Endodermal cell (in vitro differentiated cells): ENCODE data around the gene TUT4. TPM values are rescaled to one million over a fixed set of nuclear protein-coding genes. Genes with fewer than 3 reads are reported as not detected.

ENCODE experiments used
- DNase-seq: peaks from one replicate; pipeline ENCODE4 v3.0.0-alpha.2; 2017
- H3K27ac ChIP-seq: 2 replicates; pipeline ENCODE4 v1.5.1; 2013; ENCODE audit warnings: mild to moderate bottlenecking, low read depth, low read length, moderate library complexity
- H3K27me3 ChIP-seq: 2 replicates; pipeline ENCODE4 v1.6.1; 2013; ENCODE audit warnings: mild to moderate bottlenecking, low read length, moderate library complexity; ENCODE audit not compliant: insufficient read depth, control insufficient read depth, poor library complexity, severe bottlenecking
- H3K36me3 ChIP-seq: 2 replicates; pipeline ENCODE4 v1.7.0; 2013; ENCODE audit warnings: mild to moderate bottlenecking, low read length, moderate library complexity; ENCODE audit not compliant: control insufficient read depth, insufficient read depth
- H3K4me1 ChIP-seq: one replicate; pipeline ENCODE4 v1.7.0; 2013; ENCODE audit warnings: low read length; ENCODE audit not compliant: control insufficient read depth, insufficient read depth
- H3K4me3 ChIP-seq: 2 replicates; pipeline ENCODE4 v1.5.1; 2013; ENCODE audit warnings: mild to moderate bottlenecking, low read length, moderate library complexity
- H3K9ac ChIP-seq: 2 replicates; pipeline ENCODE4 v1.6.1; 2013; ENCODE audit warnings: mild to moderate bottlenecking, low read length, moderate library complexity; ENCODE audit not compliant: poor library complexity, severe bottlenecking; ENCODE audit errors: extremely low read depth
- H3K9me3 ChIP-seq: 2 replicates; pipeline ENCODE4 v1.6.1; 2013; ENCODE audit warnings: mild to moderate bottlenecking, low read length, moderate library complexity; ENCODE audit not compliant: control insufficient read depth
- H3K27ac Mint-ChIP-seq: 2 replicates; pipeline ENCODE4 v1.8.0; 2020; ENCODE audit warnings: mixed read lengths
- H3K27me3 Mint-ChIP-seq: 2 replicates; pipeline ENCODE4 v1.8.0; 2021; ENCODE audit warnings: mild to moderate bottlenecking, mixed read lengths; ENCODE audit not compliant: insufficient read depth
- H3K36me3 Mint-ChIP-seq: 2 replicates; pipeline ENCODE4 v1.8.0; 2020; ENCODE audit warnings: low read depth, mixed read lengths
- H3K4me1 Mint-ChIP-seq: 2 replicates; pipeline ENCODE4 v1.8.0; 2020; ENCODE audit warnings: mixed read lengths
- H3K4me3 Mint-ChIP-seq: 2 replicates; pipeline ENCODE4 v1.8.0; 2020; ENCODE audit warnings: mild to moderate bottlenecking, moderate library complexity, mixed read lengths
- H3K9me3 Mint-ChIP-seq: 2 replicates; pipeline ENCODE4 v1.8.0; 2020; ENCODE audit warnings: mild to moderate bottlenecking, mixed read lengths
- WGBS, 2 experiments: methylation state at CpG; one replicate each; pipeline versions ENCODE4 v1.1.5 to v1.1.7; 2013; ENCODE audit warnings: missing lambda C conversion rate in 2 of 2, mixed read lengths in 1 of 2; ENCODE audit not compliant: insufficient coverage in 1 of 2, insufficient read length in 1 of 2; 5-methylcytosine and 5-hydroxymethylcytosine counted together
- total RNA-seq, 2 donors: library from RNA; stranded (reverse); fragmentation: NEBNext Ultra II Directional in 1 of 2; extraction: Animal tissue kit (Norgen Biotek cat#: 25700) in 1 of 2; gene quantifications; 2 replicates in 1 of 2; 3 replicates in 1 of 2; pipeline ENCODE4 v1.2.1, GENCODE V29; 2021
- TF ChIP-seq, protein P1 (sequence below): fragments of 200-600 bp; sonication (generic); conservative IDR thresholded peaks from 2 replicates; pipeline ENCODE4 v1.5.0; 2021; ENCODE audit warnings: antibody characterized with exemption, mild to moderate bottlenecking

Gene TUT4
- total RNA-seq, 2 donors from 2014 or later, result 131 to 170 TPM

DNA sequence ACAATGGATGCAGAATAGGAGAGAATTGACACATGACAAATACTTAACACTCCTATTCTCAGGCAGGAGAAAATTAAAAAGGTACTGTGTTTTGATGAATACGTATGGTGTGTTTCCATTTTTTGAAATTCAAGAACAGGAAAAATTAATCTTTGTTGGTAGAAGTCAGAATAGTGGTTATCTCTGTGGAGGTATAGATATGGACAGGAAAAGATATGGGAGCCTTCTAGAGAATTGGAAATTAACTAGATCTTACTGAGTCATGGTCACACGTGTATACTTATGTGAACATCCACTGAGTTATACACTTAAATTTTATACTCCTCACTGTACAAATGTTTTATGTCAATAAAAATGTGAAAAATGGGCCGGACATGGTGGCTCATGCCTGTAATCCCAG is 9.9 kb upstream of the TUT4 start:
- no peak overlapping the region for H3K9ac ChIP-seq
- no peak overlapping the region for H3K27ac ChIP-seq
- peaks cover 2% of the 10 kb centered on the region for H3K4me1 ChIP-seq
- Mint-ChIP-seq H3K9me3 (no peaks in the 10 kb centered on the region), H3K36me3 (no peaks in the 10 kb centered on the region), H3K27ac (no peak overlapping the region), H3K4me1 (peaks cover 3% of the 10 kb centered on the region), H3K27me3 (no peaks in the 10 kb centered on the region), H3K4me3 (no peak overlapping the region)
- DNase-seq, result no peak
- H3K4me3 ChIP-seq, result no peak overlapping the region
- H3K9me3 ChIP-seq, result peaks cover 5% of the 10 kb centered on the region
- no peaks in the 10 kb centered on the region for H3K36me3 ChIP-seq
- TF ChIP-seq, protein P1, sequence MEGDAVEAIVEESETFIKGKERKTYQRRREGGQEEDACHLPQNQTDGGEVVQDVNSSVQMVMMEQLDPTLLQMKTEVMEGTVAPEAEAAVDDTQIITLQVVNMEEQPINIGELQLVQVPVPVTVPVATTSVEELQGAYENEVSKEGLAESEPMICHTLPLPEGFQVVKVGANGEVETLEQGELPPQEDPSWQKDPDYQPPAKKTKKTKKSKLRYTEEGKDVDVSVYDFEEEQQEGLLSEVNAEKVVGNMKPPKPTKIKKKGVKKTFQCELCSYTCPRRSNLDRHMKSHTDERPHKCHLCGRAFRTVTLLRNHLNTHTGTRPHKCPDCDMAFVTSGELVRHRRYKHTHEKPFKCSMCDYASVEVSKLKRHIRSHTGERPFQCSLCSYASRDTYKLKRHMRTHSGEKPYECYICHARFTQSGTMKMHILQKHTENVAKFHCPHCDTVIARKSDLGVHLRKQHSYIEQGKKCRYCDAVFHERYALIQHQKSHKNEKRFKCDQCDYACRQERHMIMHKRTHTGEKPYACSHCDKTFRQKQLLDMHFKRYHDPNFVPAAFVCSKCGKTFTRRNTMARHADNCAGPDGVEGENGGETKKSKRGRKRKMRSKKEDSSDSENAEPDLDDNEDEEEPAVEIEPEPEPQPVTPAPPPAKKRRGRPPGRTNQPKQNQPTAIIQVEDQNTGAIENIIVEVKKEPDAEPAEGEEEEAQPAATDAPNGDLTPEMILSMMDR, result no peak
- H3K27me3 ChIP-seq, result no peaks in the 10 kb centered on the region
- WGBS, 2 experiments, result 89 to 100% methylated on average over 2 to 3 of the region's 3 CpGs

DNA sequence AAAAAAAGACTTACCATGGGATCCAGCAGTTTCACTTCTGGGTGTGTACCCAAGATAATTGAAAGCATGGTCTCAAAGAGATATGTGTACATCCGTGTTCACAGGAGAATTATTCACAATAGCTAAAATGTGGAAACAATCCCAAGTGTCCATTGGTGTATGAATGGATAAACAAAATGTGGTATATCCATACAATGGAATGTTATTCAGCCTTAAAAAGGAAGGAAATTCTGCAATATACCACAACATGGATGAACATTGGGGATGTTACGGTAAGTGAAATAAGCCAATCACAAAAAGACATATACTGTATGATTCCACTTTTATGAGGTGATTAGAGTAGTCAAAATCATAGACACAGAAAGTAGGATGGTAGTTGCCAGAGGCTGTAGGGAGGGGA is 7.0 kb upstream of the TUT4 start:
- Histone ChIP-seq H3K4me3 (no peak overlapping the region), H3K9me3 (peaks cover 5% of the 10 kb centered on the region), H3K27me3 (no peaks in the 10 kb centered on the region), H3K36me3 (no peaks in the 10 kb centered on the region), H3K4me1 (peaks cover 10% of the 10 kb centered on the region), H3K27ac (no peak overlapping the region), H3K9ac (no peak overlapping the region)
- TF ChIP-seq, protein P1, result no peak
- 93 to 100% methylated on average over 1 to 2 of the region's 2 CpGs for WGBS, 2 experiments
- Mint-ChIP-seq H3K36me3 (no peaks in the 10 kb centered on the region), H3K4me1 (peaks cover 14% of the 10 kb centered on the region), H3K27me3 (no peaks in the 10 kb centered on the region), H3K27ac (no peak overlapping the region), H3K9me3 (no peaks in the 10 kb centered on the region), H3K4me3 (no peak overlapping the region)
- DNase-seq, result no peak

- no peak overlapping the region for H3K9ac ChIP-seq
- TF ChIP-seq, protein P1, result no peak
- H3K36me3 ChIP-seq, result no peaks in the 10 kb centered on the region
- Mint-ChIP-seq H3K9me3 (no peaks in the 10 kb centered on the region), H3K27ac (no peak overlapping the region), H3K27me3 (no peaks in the 10 kb centered on the region), H3K4me1 (peaks cover 22% of the 10 kb centered on the region), H3K4me3 (no peak overlapping the region), H3K36me3 (no peaks in the 10 kb centered on the region)
- 100% methylated on average over 1 to 2 of the region's 2 CpGs for WGBS, 2 experiments
- no peak for DNase-seq
- H3K4me1 ChIP-seq, result peaks cover 12% of the 10 kb centered on the region
- H3K27me3 ChIP-seq, result no peaks in the 10 kb centered on the region
- H3K4me3 ChIP-seq, result no peak overlapping the region
- no peak overlapping the region for H3K27ac ChIP-seq
- H3K9me3 ChIP-seq, result peaks cover 5% of the 10 kb centered on the region
Observed at GRCh38 chr1:52558941-52559340, 6.0 kb upstream of the TUT4 start.
